Measurements from ENCODE around the gene POLR1C. TPM values are rescaled to one million over a fixed set of nuclear protein-coding genes. Genes with fewer than 3 reads are reported as not detected.
"Not testable (repeated sequence)": the region's sequence is repeated elsewhere in the genome, so short reads cannot be mapped to it uniquely, and the experiment has no call there.

POLR1C gene
- total RNA-seq, 1 donor from 2014 or later, result 22.0 TPM

GRCh38 chr6:43493230-43493629 is 23.7 kb upstream of the POLR1C start:
- DNase-seq, result no peak

- no peak for DNase-seq
Measured at GRCh38 chr6:43493833-43494232, 23.1 kb upstream of the POLR1C start.

- DNase-seq, result no peak
Measured at GRCh38 chr6:43494321-43494720, 22.6 kb upstream of the POLR1C start.

GRCh38 chr6:43494766-43495165 is 22.1 kb upstream of the POLR1C start:
- DNase-seq, result no peak

- no peak for DNase-seq
Measured at GRCh38 chr6:43495409-43495941, 21.4 kb upstream of the POLR1C start.

- no peak for DNase-seq
Measured at GRCh38 chr6:43496370-43497128, 20.3 kb upstream of the POLR1C start.

- no peak for DNase-seq
Measured at GRCh38 chr6:43497129-43497396, 19.8 kb upstream of the POLR1C start.

- no peak for DNase-seq
Measured at GRCh38 chr6:43497689-43498088, 19.2 kb upstream of the POLR1C start.

- not testable (repeated sequence) for DNase-seq
Measured at GRCh38 chr6:43498291-43498690, 18.6 kb upstream of the POLR1C start.

- DNase-seq, result no peak
Measured at GRCh38 chr6:43499028-43499815, 17.7 kb upstream of the POLR1C start.

GRCh38 chr6:43500921-43501320 is 16.0 kb upstream of the POLR1C start:
- DNase-seq, result no peak

GRCh38 chr6:43502666-43503065 is 14.2 kb upstream of the POLR1C start:
- DNase-seq, result no peak

GRCh38 chr6:43503443-43503842 is 13.4 kb upstream of the POLR1C start:
- DNase-seq, result no peak

- DNase-seq, result no peak
Measured at GRCh38 chr6:43504756-43505593, 11.9 kb upstream of the POLR1C start.

- DNase-seq, result no peak
Measured at GRCh38 chr6:43505718-43506117, 11.2 kb upstream of the POLR1C start.

- no peak for DNase-seq
Measured at GRCh38 chr6:43506171-43506570, 10.7 kb upstream of the POLR1C start.

- DNase-seq, result peak; percentile 51
Measured at GRCh38 chr6:43506667-43507471, 10.0 kb upstream of the POLR1C start.

GRCh38 chr6:43508481-43509141 is 8.3 kb upstream of the POLR1C start:
- no peak for DNase-seq

- no peak for DNase-seq
Measured at GRCh38 chr6:43509142-43509983, 7.5 kb upstream of the POLR1C start.
